ENCODE data around the gene DIPK1B. TPM values are rescaled to one million over a fixed set of nuclear protein-coding genes. Genes with fewer than 3 reads are reported as not detected.
A peak's percentile ranks its signal among the peaks of the same experiment; 100 is the strongest.
"Not testable (repeated sequence)": the region's sequence is repeated elsewhere in the genome, so short reads cannot be mapped to it uniquely, and the experiment has no call there.

Gene DIPK1B
- total and polyA plus RNA-seq, 11 donors, result 14.4 to 46.3 (median 19.8) TPM

GRCh38 chr9:136759436-136760325 lies 47.3 kb downstream of the DIPK1B start:
- no peak overlapping the region for H3K4me3 ChIP-seq
- H3K27ac ChIP-seq, result no peak overlapping the region
- intact Hi-C loops (cut with DNase I), result no loop called here
- no peak for TF ChIP-seq CTCF (IDR thresholded peaks at IDR 0.05)
- TF ChIP-seq POLR2A (IDR thresholded peaks at IDR 0.05), result no peak
- no peaks in the 10 kb centered on the region for H3K36me3 ChIP-seq
- H3K27me3 ChIP-seq, result peaks cover 0 to 5% (median 0%) of the 10 kb centered on the region in 9 donors
- ATAC-seq (no peak), DNase-seq (peak in 1 of 5 donors; percentile 61)
- peaks cover 0 to 10% (median 0%) of the 10 kb centered on the region in 12 donors for H3K9me3 ChIP-seq
- peaks cover 0 to 18% (median 2%) of the 10 kb centered on the region in 12 donors for H3K4me1 ChIP-seq
- 81 to 92% (median 89%) methylated on average over 13 to 27 of the region's 27 CpGs for WGBS, 4 donors

GRCh38 chr9:136760424-136760823 lies 48.1 kb downstream of the DIPK1B start:
- H3K4me1 ChIP-seq, result peaks cover 0 to 20% (median 2%) of the 10 kb centered on the region in 12 donors
- ATAC-seq (no peak), DNase-seq (peak in 1 of 5 donors; percentile 59)
- intact Hi-C loops (cut with DNase I), result no loop called here
- H3K36me3 ChIP-seq, result no peaks in the 10 kb centered on the region
- TF ChIP-seq POLR2A (IDR thresholded peaks at IDR 0.05) (no peak), CTCF (IDR thresholded peaks at IDR 0.05) (no peak)
- H3K27me3 ChIP-seq, result peaks cover 0 to 5% (median 0%) of the 10 kb centered on the region in 9 donors
- WGBS, 4 donors, result 45 to 62% (median 55%) methylated on average over 9 to 25 of the region's 25 CpGs
- H3K9me3 ChIP-seq, result peaks cover 0 to 10% (median 0%) of the 10 kb centered on the region in 12 donors
- no peak overlapping the region for H3K4me3 ChIP-seq
- no peak overlapping the region for H3K27ac ChIP-seq

GRCh38 chr9:136760834-136761544 lies 48.6 kb downstream of the DIPK1B start:
- DNase-seq, result peak in 3 of 5 donors; percentile 64 to 70 (median 66)
- H3K9me3 ChIP-seq; H3K27me3 ChIP-seq; H3K27ac ChIP-seq; intact Hi-C loops (cut with DNase I); H3K4me3 ChIP-seq; H3K36me3 ChIP-seq: not testable (repeated sequence)
- peaks cover 0 to 20% (median 2%) of the 10 kb centered on the region in 12 donors for H3K4me1 ChIP-seq
- ATAC-seq, result peak; percentile 27 to 40 (median 30)
- peak in 11 of 12 donors; percentile 16 to 63 (median 44) for TF ChIP-seq CTCF (IDR thresholded peaks at IDR 0.05)
- 41 to 51% (median 42%) methylated on average over 20 to 22 of the region's 22 CpGs for WGBS, 4 donors

GRCh38 chr9:136761545-136761981 lies 49.2 kb downstream of the DIPK1B start:
- DNase-seq (peak in 1 of 5 donors; percentile 53), ATAC-seq (no peak)
- Histone ChIP-seq H3K4me1 (peaks cover 0 to 20% (median 2%) of the 10 kb centered on the region in 12 donors), H3K4me3 (no peak overlapping the region), H3K36me3 (no peaks in the 10 kb centered on the region), H3K27ac (no peak overlapping the region), H3K9me3 (no peaks in the 10 kb centered on the region), H3K27me3 (peaks cover 0 to 5% (median 0%) of the 10 kb centered on the region in 9 donors)
- intact Hi-C loops (cut with DNase I), result no loop called here
- WGBS, 4 donors, result 70 to 82% (median 79%) methylated on average over 4 to 13 of the region's 13 CpGs
- TF ChIP-seq POLR2A (IDR thresholded peaks at IDR 0.05) (no peak), CTCF (IDR thresholded peaks at IDR 0.05) (no peak)
